GM18526 (cell line): Measurements from ENCODE around the gene ITGB5.

ENCODE experiments used
- POLR2A ChIP-seq: IDR thresholded peaks from 3 replicates; pipeline ENCODE4 v1.6.1; 2011; ENCODE audit not compliant: insufficient read length; ENCODE audit errors: extremely low read depth

The ITGB5 gene

GRCh38 chr3:124802702-124803101, 84.5 kb downstream of the ITGB5 start:
- no peak for TF ChIP-seq POLR2A

DNA sequence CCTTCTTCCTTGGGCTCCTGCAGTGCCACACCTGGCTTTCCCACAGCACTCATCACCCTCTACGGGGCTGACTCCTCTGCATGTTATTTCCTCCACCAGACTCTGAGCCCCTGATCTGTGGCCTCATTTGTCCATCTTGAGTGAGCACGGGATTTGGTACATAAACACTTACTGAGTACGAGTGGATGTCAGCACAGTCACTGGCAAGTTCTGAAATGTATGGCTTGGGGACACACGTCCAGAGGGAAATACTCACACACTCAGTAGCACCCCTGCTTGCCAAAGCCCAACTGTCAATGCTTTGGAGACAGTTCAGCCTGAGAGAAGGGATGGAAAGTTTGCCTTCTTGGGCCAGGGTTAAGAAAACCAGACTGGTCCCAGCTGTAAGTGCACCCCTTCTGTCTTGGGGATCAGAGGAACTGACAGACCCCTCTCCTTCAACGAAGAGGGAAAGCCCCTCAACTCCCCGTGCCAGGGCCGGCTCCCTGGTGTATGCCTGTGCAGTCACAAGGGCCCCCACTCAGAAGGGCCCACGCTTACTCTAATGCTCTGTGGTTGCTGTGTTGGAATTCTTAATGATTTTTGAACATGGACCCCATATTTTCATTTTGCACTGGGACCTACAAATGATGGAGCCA, 85.0 kb downstream of the ITGB5 start:
- no peak for TF ChIP-seq POLR2A

- TF ChIP-seq POLR2A = no peak
Observed at GRCh38 chr3:124800511-124801258, 86.5 kb downstream of the ITGB5 start.

- no peak for TF ChIP-seq POLR2A
Observed at GRCh38 chr3:124800076-124800475, 87.1 kb downstream of the ITGB5 start.

GRCh38 chr3:124799676-124800075, 87.5 kb downstream of the ITGB5 start:
- no peak for TF ChIP-seq POLR2A

DNA sequence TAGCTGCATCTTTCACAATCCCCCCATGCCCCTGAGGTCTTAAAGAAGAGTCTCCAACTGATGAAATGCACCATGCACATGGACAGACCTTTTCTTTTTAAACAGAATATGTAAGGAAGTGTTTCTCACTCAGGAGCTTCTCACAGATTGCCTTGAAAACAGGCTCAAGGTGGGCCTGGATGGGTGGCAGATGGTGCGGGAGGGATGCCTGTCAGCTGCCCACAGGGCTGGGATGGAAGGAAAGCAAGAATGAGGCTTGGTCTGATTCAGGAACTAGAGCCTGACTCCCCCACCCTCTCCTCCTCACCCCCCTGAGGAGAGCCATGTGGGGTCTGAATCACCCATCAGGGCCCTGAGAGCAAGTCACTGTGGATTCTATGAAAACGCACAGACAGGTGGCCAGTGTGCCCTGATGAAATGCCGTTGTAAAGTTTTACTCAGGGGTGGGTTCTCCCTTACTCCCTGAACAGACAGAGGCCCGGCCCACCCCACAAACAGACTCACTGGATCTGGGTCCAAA, 89.7 kb downstream of the ITGB5 start:
- TF ChIP-seq POLR2A = no peak

DNA sequence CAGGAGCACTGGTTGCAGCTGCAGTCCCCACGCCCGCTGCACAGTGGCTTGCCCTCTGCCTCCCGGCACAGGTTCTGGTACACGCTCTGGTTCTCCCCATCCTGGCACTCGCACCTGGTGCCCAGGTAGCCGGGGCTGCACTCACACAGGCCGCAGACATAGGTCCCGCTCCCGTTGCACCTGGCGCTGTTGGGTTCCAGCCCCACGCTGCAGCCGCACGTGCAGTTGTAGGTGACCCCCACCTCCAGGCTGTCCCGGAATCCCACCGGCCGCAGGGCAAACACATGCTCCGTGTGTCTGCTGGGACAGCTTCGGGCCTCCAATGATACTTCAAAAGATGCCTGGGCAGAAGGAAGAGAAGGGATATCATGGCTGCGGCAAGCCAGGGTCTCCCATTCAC, 90.7 kb downstream of the ITGB5 start:
- TF ChIP-seq POLR2A = no peak

- TF ChIP-seq POLR2A = no peak
Observed at GRCh38 chr3:124793054-124793739, 94.0 kb downstream of the ITGB5 start.

- TF ChIP-seq POLR2A = no peak
Observed at GRCh38 chr3:124792341-124793040, 94.7 kb downstream of the ITGB5 start.

DNA sequence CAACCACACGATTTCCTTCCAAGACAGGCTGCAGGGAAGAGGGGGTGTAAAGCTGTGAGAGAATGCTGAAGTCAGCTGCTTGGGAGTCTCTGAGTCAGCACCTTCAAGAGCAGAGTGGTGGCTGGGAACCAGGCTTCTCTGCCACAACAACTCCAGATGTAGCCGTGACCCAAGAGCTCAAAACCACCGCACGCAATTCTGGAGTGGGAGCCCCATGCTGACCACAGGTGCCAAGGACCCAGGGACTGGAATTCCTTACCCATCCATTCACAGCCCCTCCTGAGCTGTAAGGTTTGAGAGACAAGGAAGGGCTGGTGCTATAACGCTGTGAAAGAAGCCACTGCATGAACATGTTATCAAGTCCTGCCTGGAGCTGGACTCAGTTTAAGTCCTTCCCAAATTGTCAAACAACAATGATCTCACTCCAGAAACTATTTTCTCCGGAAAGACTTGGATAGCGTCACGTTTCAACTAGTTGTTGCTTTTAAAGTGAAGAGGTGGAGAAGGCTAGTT, 95.5 kb downstream of the ITGB5 start:
- no peak for TF ChIP-seq POLR2A

DNA sequence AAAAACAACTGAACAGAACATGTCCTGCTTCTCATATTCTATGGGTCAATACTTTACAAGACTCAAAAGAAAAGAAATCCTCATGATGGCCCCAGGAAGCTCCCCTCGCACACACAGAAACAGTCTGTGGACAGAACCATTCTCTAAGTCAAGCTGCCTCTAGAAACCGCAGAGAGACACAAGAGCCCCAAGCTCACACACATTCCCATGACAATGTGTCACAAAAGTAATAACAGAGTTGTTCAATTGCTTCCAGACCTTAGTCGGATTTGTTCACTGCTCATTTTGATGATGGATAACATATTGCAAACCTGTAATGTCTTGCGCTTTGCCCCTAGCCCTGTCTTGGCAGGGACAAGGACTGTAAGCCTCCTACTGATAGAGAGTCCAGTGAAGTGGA, 96.0 kb downstream of the ITGB5 start:
- no peak for TF ChIP-seq POLR2A

DNA sequence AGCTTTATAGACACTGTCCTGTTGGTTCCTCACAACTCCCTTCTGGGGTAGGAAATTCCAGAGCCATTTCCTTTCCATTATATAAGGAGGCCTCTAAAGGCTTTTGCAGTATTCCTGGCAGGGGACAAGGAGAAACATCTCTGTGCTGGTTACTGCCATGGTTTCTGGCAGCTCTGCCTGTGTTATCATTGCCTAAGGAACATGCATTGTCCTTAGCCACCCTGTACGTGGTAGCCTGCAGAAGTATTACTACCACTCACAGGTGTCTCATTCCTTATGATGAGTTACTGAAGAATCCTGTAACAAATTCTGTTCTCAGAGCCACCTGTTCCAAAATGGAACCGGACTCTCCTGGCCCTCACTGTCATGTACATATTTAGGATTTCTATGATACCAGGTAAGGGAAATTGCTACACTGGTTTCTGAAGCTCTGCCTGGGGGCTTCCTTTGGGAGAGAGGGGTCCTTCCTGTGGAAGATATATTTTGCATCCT, 98.9 kb downstream of the ITGB5 start:
- TF ChIP-seq POLR2A = no peak

DNA sequence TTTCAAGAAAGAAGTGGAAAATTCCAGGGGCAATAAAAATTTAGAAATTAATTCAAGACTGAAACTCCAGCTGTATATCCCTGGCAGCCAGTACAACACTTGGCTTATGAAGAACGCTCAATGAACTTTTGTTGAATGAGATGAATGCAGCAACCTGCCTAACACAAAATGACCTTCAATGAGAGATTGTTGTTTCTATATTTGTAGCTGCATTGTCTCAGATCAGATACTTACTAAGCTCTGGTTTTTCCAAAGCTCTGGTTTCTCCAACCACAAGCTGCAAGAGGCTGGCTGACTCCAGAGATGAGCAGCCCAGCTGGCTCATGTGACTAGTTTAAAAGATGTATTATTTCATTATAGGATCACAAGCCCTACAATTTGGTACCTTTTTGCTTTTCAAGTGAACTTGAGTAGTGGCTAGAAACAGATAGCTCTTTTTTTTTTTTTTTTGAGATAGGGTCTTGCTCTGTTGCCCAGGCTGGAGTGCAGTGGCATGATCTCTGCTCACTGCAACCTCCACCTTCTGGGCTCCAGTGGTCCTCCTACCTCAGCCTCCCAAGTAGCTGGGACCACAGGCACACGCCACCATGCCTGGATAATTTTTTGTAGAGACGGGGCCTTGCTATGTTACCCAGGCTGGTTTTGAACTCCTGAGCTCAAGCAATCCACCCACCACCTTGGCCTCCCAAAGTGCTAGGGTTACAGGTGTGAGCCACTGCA, 99.5 kb downstream of the ITGB5 start:
- TF ChIP-seq POLR2A = no peak

- no peak for TF ChIP-seq POLR2A
Observed at GRCh38 chr3:124786511-124787241, 100.5 kb downstream of the ITGB5 start.
